HepG2 (cell line): ENCODE data around the gene NDOR1. TPM values are rescaled to one million over a fixed set of nuclear protein-coding genes. Genes with fewer than 3 reads are reported as not detected.

Experiments
- ATAC-seq: fragments of 200-7000 bp; cut with Tn5 transposase; 3 replicates; pipeline ENCODE4 v1.9.1; 2020; ENCODE audit warnings: mild to moderate bottlenecking, moderate library complexity
- BruUV-seq: library from RNA; stranded (reverse); fragments of 400-500 nt; replicated peaks from 2 replicates; lab custom pipeline; 2021; lab: Mats Ljungman, UMichigan
- CTCF ChIA-PET: fragments of 300-600 bp; formaldehyde crosslinking; extraction: SDS; loops from one replicate; lab custom pipeline; 2021; ENCODE audit warnings: low total read pairs, inconsistent platforms, low intra/inter-chr PET ratio; lab: Yijun Ruan, JAX
- POLR2A ChIA-PET: fragments of 350-600 bp; sonication (Branson Sonifier 250); formaldehyde crosslinking; loops from one replicate; lab custom pipeline; 2020; ENCODE audit warnings: antibody characterized with exemption, inconsistent platforms; lab: Yijun Ruan, JAX
- DNase-seq: peaks from one replicate; pipeline ENCODE4 v3.0.0-alpha.2; 2015; ENCODE audit warnings: low spot score
- FAIRE-seq: peaks from 3 replicates; lab custom pipeline; 2011; peaks lifted over from hg19 to GRCh38; lab: Jason Lieb, UNC
- H2AFZ ChIP-seq: one replicate; pipeline ENCODE4 v1.6.1; 2011; ENCODE audit warnings: low read length, inconsistent platforms
- H3K27ac ChIP-seq: fragments of 300-600 bp; 3 replicates; pipeline ENCODE4 v1.8.0; 2011; ENCODE audit warnings: mixed run types, mild to moderate bottlenecking, mixed read lengths, low read length, inconsistent platforms; ENCODE audit not compliant: insufficient read depth; ENCODE audit errors: extremely low read length
- H3K27me3 ChIP-seq, 2 experiments: fragments of 200-600 bp in 1 of 2; 2 replicates in 1 of 2; 3 replicates in 1 of 2; pipeline versions ENCODE4 v1.6.0 to v1.8.0; 2011; ENCODE audit warnings: low read length in 2 of 2, mild to moderate bottlenecking in 2 of 2, moderate library complexity in 2 of 2, inconsistent platforms in 1 of 2; ENCODE audit not compliant: insufficient read depth in 2 of 2, control insufficient read depth in 1 of 2
- H3K36me3 ChIP-seq, 2 experiments: fragments of 200-600 bp in 1 of 2; replicated peaks in 1 of 2; 2 replicates in 1 of 2; 3 replicates in 1 of 2; pipeline versions ENCODE4 v1.5.1 to v1.8.0; 2011; ENCODE audit warnings: low read length in 2 of 2, inconsistent platforms in 1 of 2; ENCODE audit not compliant: insufficient read depth in 2 of 2, control insufficient read depth in 1 of 2
- H3K4me1 ChIP-seq: 2 replicates; pipeline ENCODE4 v1.5.1; 2012; ENCODE audit warnings: low read length, inconsistent platforms; ENCODE audit not compliant: insufficient read depth
- H3K4me2 ChIP-seq: 2 replicates; pipeline ENCODE4 v1.6.0; 2011; ENCODE audit warnings: low read depth, low read length, inconsistent platforms
- H3K4me3 ChIP-seq, 3 experiments: fragments of 200-600 bp in 1 of 3; sonication (generic), shearing (Covaris generic) in 1 of 3; replicated peaks in 1 of 3; 2 replicates each; pipeline ENCODE4 v1.5.1; 2011 to 2016; ENCODE audit warnings: low read length in 3 of 3, inconsistent platforms in 2 of 3, low read depth in 2 of 3, mild to moderate bottlenecking in 2 of 3, control low read depth in 1 of 3, mixed read lengths in 1 of 3; ENCODE audit not compliant: insufficient read depth in 1 of 3
- H3K79me2 ChIP-seq: one replicate; pipeline ENCODE4 v1.6.1; 2011; ENCODE audit warnings: low read length, inconsistent platforms; ENCODE audit not compliant: insufficient read depth
- H3K9ac ChIP-seq: 2 replicates; pipeline ENCODE4 v1.6.0; 2011; ENCODE audit warnings: mild to moderate bottlenecking, low read depth, low read length, inconsistent platforms; ENCODE audit not compliant: insufficient read depth
- H3K9me3 ChIP-seq: 2 replicates; pipeline ENCODE4 v1.5.1; 2012; ENCODE audit warnings: mild to moderate bottlenecking, low read length
- H4K20me1 ChIP-seq: 2 replicates; pipeline ENCODE4 v1.6.0; 2011; ENCODE audit warnings: inconsistent platforms, mild to moderate bottlenecking, low read length, moderate library complexity; ENCODE audit not compliant: insufficient read depth
- HOXA9 ChIP-seq: sonication (generic); formaldehyde crosslinking; IDR thresholded peaks from 2 replicates; pipeline ENCODE4 v1.8.1; 2022; ENCODE audit warnings: missing genetic modification reagents, mild to moderate bottlenecking, moderate library complexity, borderline replicate concordance
- IKZF5 ChIP-seq: IDR thresholded peaks from 2 replicates; pipeline ENCODE4 v1.6.1; 2018; ENCODE audit warnings: missing genetic modification reagents, mild to moderate bottlenecking, missing compliant biosample characterization
- JUND ChIP-seq: sonication (generic); formaldehyde crosslinking; IDR thresholded peaks from 2 replicates; pipeline ENCODE4 v1.8.0; 2022; ENCODE audit warnings: mild to moderate bottlenecking, missing genetic modification reagents
- KLF11 ChIP-seq: IDR thresholded peaks from 2 replicates; pipeline ENCODE4 v1.6.1; 2016; ENCODE audit warnings: missing compliant biosample characterization
- MTERF4 ChIP-seq: sonication (generic); formaldehyde crosslinking; IDR thresholded peaks from 2 replicates; pipeline ENCODE4 v1.8.0; 2023; ENCODE audit warnings: mild to moderate bottlenecking, missing genetic modification reagents
- POLR2A ChIP-seq, 2 experiments: IDR thresholded peaks; 2 replicates each; pipeline ENCODE4 v1.6.1; 2011; ENCODE audit warnings: low read depth in 2 of 2, low read length in 2 of 2, mild to moderate bottlenecking in 1 of 2, moderate library complexity in 1 of 2; ENCODE audit not compliant: insufficient read depth in 1 of 2
- RFXANK ChIP-seq: IDR thresholded peaks from 2 replicates; pipeline ENCODE4 v1.6.1; 2016
- ZFX ChIP-seq: sonication (generic); formaldehyde crosslinking; IDR thresholded peaks from 2 replicates; pipeline ENCODE4 v1.4.0; 2020; ENCODE audit warnings: mild to moderate bottlenecking, low read depth, missing genetic modification reagents, moderate library complexity
- ZNF354B ChIP-seq: sonication (generic); formaldehyde crosslinking; IDR thresholded peaks from 2 replicates; pipeline ENCODE4 v1.8.0; 2022; ENCODE audit warnings: mild to moderate bottlenecking, missing genetic modification reagents
- ZNF652 ChIP-seq: IDR thresholded peaks from 2 replicates; pipeline ENCODE4 v1.6.1; 2016; ENCODE audit warnings: low read depth, borderline replicate concordance
- ZNF83 ChIP-seq: sonication (generic); formaldehyde crosslinking; IDR thresholded peaks from 2 replicates; pipeline ENCODE4 v1.4.0; 2020; ENCODE audit warnings: missing genetic modification reagents, mild to moderate bottlenecking, borderline replicate concordance
- WGBS: methylation state at CpG from one replicate; pipeline ENCODE4 v1.1.6; 2017; ENCODE audit warnings: low lambda C conversion rate; 5-methylcytosine and 5-hydroxymethylcytosine counted together
- in situ Hi-C: cut with HindIII; loops from 2 replicates; pipeline ENCODE4 v1.10.0; 2017; ENCODE audit warnings: low pct_unique_long_range_greater_than_20kb; ENCODE audit not compliant: extremely low pct_ligation_motif_present
- intact Hi-C: fragments of 100-400 bp; cut with micrococcal nuclease; formaldehyde crosslinking; loops from one replicate; pipeline ENCODE4 v1.10.0; 2022; ENCODE audit not compliant: unreplicated experiment
- polyA plus RNA-seq, 8 experiments: library from polyadenylated mRNA; depleted of rRNA in 3 of 8; stranded (reverse) in 7 of 8; unstranded in 1 of 8; fragments of >200 nt; fragmentation: Illumina TruSeq in 4 of 8; extraction: Trizol in 4 of 8; gene quantifications; 2 replicates each; pipeline versions ENCODE4 v1.2.1 to v1.2.3, GENCODE V29; 2011 to 2016; ENCODE audit warnings: low read depth in 4 of 8, missing spikeins in 1 of 8, mixed read lengths in 1 of 8; ENCODE audit not compliant: insufficient read depth in 1 of 8
- total RNA-seq, 5 experiments: library from RNA; depleted of rRNA; stranded (reverse); fragments of >200 nt; fragmentation: Illumina TruSeq; extraction: Trizol; gene quantifications; 2 replicates each; pipeline ENCODE4 v1.2.3, GENCODE V29; 2016; ENCODE audit warnings: low read depth in 1 of 5
- TF ChIP-seq, protein P1 (sequence below): sonication (generic); formaldehyde crosslinking; IDR thresholded peaks from 2 replicates; pipeline ENCODE4 v1.4.0; 2020; ENCODE audit warnings: missing genetic modification reagents

Gene NDOR1
- total and polyA plus RNA-seq, 2 of the 13 experiments (the other 11 are each of a cell fraction or from before 2014, with no cell fraction given) = 3.6 to 8.7 TPM

- TF ChIP-seq ZNF83 (CRISPR knock-in tag) (no peak), IKZF5 (no peak), KLF11 (CRISPR knock-in tag) (no peak), ZNF354B (CRISPR knock-in tag) (no peak), POLR2A (IDR thresholded peaks at IDR 0.05; ENCODE audit: insufficient read depth in 1 of 2, low read depth in 2 of 2, low read length in 2 of 2) (no peak), JUND (no peak), RFXANK (CRISPR knock-in tag) (no peak), ZFX (CRISPR knock-in tag) (no peak)
- H3K79me2 ChIP-seq = no peaks in the 10 kb centered on the region
- H3K9me3 ChIP-seq = no peaks in the 10 kb centered on the region
- no peak for DNase-seq
- BruUV-seq = no TSS peak
- peaks cover 23 to 89% of the 10 kb centered on the region in 2 experiments; a peak in 4 of 5 replicates for H3K27me3 ChIP-seq
- no peak for ATAC-seq
- H3K4me2 ChIP-seq = peak overlapping the region; percentile 63; the same call in 1 of the 2 replicates
- H3K4me1 ChIP-seq = no peaks in the 10 kb centered on the region
- in situ Hi-C loops = no loop called here
- H3K4me3 ChIP-seq = peak overlapping the region in 1 of 3 experiments; percentile 62; a peak in 1 of 6 replicates
- no peak overlapping the region for H2AFZ ChIP-seq
- intact Hi-C loops = no loop called here
- no peaks in the 10 kb centered on the region for H3K36me3 ChIP-seq
- WGBS = 56% methylated on average over 23 of the region's 26 CpGs
- POLR2A ChIA-PET = interaction anchor here (0.7 to 1.3 kb wide), 5 partner anchors 12 to 73 kb away, joined by 3 to 9 read pairs (median 5); partner anchors contain the start of genes ANAPC2, SSNA1 and TPRN
- H3K9ac ChIP-seq = no peak overlapping the region
- FAIRE-seq = no peak
- CTCF ChIA-PET = interaction anchor here (0.8 to 1.1 kb wide), 2 partner anchors 65 to 72 kb away, joined by 3 read pairs; no protein-coding TSS in a partner anchor
- no peak overlapping the region for H3K27ac ChIP-seq
- no peaks in the 10 kb centered on the region for H4K20me1 ChIP-seq
Measured at GRCh38 chr9:137163365-137163715, 42.2 kb upstream of the NDOR1 start.

DNA sequence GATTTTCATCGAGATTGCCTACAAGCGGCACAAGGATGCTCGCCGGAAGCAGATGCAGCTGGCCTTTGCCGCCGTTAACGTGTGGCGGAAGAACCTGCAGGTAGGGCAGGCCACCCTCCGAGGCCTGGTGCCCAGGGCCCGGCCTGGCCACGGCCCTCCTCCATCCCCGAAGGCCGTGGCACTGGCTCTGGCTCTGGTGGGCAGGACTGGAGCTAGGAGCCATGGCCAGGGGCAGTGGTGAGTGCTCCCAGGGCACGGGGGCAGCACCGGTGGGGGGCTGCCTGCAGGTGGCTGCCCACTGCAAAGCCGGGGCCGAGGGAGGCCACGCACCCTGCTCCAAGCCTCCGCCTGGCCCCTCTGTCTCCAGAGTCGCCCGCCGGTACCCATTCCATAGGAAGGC lies 41.7 kb upstream of the NDOR1 start:
- Histone ChIP-seq H3K9ac (no peak overlapping the region), H3K4me2 (no peak overlapping the region), H3K9me3 (no peaks in the 10 kb centered on the region), H3K79me2 (no peaks in the 10 kb centered on the region), H3K27ac (no peak overlapping the region), H3K27me3 (peaks cover 23 to 85% of the 10 kb centered on the region in 2 experiments; a peak in 4 of 5 replicates), H4K20me1 (no peaks in the 10 kb centered on the region), H3K4me1 (no peaks in the 10 kb centered on the region; the same call in 1 of the 2 replicates), H3K36me3 (no peaks in the 10 kb centered on the region), H2AFZ (no peak overlapping the region), H3K4me3 (no peak overlapping the region)
- CTCF ChIA-PET = no interaction called here
- BruUV-seq = no TSS peak
- DNase-seq (no peak), ATAC-seq (no peak), FAIRE-seq (no peak)
- POLR2A ChIA-PET = no interaction called here
- intact Hi-C loops (no loop called here), in situ Hi-C loops (no loop called here)
- 91% methylated on average over 6 of the region's 22 CpGs for WGBS
- no peak for TF ChIP-seq ZNF652 (CRISPR knock-in tag)
- TF ChIP-seq, protein P1, sequence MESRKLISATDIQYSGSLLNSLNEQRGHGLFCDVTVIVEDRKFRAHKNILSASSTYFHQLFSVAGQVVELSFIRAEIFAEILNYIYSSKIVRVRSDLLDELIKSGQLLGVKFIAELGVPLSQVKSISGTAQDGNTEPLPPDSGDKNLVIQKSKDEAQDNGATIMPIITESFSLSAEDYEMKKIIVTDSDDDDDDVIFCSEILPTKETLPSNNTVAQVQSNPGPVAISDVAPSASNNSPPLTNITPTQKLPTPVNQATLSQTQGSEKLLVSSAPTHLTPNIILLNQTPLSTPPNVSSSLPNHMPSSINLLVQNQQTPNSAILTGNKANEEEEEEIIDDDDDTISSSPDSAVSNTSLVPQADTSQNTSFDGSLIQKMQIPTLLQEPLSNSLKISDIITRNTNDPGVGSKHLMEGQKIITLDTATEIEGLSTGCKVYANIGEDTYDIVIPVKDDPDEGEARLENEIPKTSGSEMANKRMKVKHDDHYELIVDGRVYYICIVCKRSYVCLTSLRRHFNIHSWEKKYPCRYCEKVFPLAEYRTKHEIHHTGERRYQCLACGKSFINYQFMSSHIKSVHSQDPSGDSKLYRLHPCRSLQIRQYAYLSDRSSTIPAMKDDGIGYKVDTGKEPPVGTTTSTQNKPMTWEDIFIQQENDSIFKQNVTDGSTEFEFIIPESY (CRISPR knock-in tag) = no peak
- no peak for TF ChIP-seq MTERF4 (CRISPR knock-in tag)
- TF ChIP-seq HOXA9 = no peak
